Progenitor cell of endocrine pancreas (in vitro differentiated cells): Measurements from ENCODE around the gene SCYL1. TPM values are rescaled to one million over a fixed set of nuclear protein-coding genes. Genes with fewer than 3 reads are reported as not detected.

ENCODE experiments used
- DNase-seq: peaks from one replicate; pipeline ENCODE4 v3.0.0; 2021; ENCODE audit warnings: low spot score; ENCODE audit not compliant: unreplicated experiment
- H3K27ac Mint-ChIP-seq: 2 replicates; pipeline ENCODE4 v1.8.0; 2021; ENCODE audit warnings: mild to moderate bottlenecking, moderate library complexity, mixed read lengths
- H3K27me3 Mint-ChIP-seq: 2 replicates; pipeline ENCODE4 v1.8.0; 2021; ENCODE audit warnings: mixed read lengths
- H3K36me3 Mint-ChIP-seq: 2 replicates; pipeline ENCODE4 v1.8.0; 2022; ENCODE audit warnings: mixed read lengths; ENCODE audit not compliant: insufficient read depth
- H3K4me1 Mint-ChIP-seq: 2 replicates; pipeline ENCODE4 v1.8.0; 2021; ENCODE audit warnings: low read depth, mixed read lengths
- H3K4me3 Mint-ChIP-seq: 2 replicates; pipeline ENCODE4 v1.8.0; 2021; ENCODE audit warnings: low read depth, mild to moderate bottlenecking, moderate library complexity, mixed read lengths
- H3K9me3 Mint-ChIP-seq: 2 replicates; pipeline ENCODE4 v1.8.0; 2021; ENCODE audit warnings: low read depth, mixed read lengths
- CTCF ChIP-seq: fragments of 200-600 bp; sonication (generic); IDR thresholded peaks from one replicate; pipeline ENCODE4 v1.5.0; 2021; ENCODE audit warnings: antibody characterized with exemption, mild to moderate bottlenecking; ENCODE audit not compliant: unreplicated experiment
- total RNA-seq: library from RNA; stranded (reverse); gene quantifications from 2 replicates; pipeline ENCODE4 v1.2.1, GENCODE V29; 2021

The SCYL1 gene
- total RNA-seq, 1 donor from 2014 or later: 61.4 TPM

DNA sequence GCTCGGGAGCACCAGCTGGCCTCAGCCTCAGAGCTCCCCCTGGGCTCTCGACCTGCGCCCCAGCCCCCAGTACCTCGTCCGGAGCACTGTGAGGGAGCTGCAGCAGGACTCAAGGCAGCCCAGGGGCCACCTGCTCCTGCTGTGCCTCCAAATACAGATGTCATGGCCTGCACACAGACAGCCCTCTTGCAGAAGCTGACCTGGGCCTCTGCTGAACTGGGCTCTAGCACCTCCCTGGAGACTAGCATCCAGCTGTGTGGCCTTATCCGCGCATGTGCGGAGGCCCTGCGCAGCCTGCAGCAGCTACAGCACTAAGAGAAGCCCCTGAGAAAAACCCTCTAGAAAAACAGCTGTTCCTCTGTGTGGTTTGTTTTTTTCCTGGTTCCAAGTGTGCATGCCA, 46.5 kb downstream of the SCYL1 start:
- Mint-ChIP-seq H3K4me3 (peak overlapping the region; percentile 98), H3K9me3 (no peaks in the 10 kb centered on the region), H3K27ac (no peak overlapping the region), H3K36me3 (no peaks in the 10 kb centered on the region), H3K27me3 (peaks cover 11% of the 10 kb centered on the region), H3K4me1 (peaks cover 41% of the 10 kb centered on the region)
- DNase-seq: no peak
- no peak for TF ChIP-seq CTCF

GRCh38 chr11:65571940-65572339, 47.1 kb downstream of the SCYL1 start:
- no peak for DNase-seq
- Mint-ChIP-seq H3K4me3 (peak overlapping the region; percentile 98), H3K36me3 (no peaks in the 10 kb centered on the region), H3K4me1 (peaks cover 41% of the 10 kb centered on the region), H3K9me3 (no peaks in the 10 kb centered on the region), H3K27me3 (peaks cover 16% of the 10 kb centered on the region), H3K27ac (peak overlapping the region; percentile 61)
- peak; percentile 31 for TF ChIP-seq CTCF

- peak within 1 kb of the TSS; percentile 61 for H3K27ac Mint-ChIP-seq
- TF ChIP-seq CTCF: no peak
- H3K4me1 Mint-ChIP-seq: peaks cover 41% of the 10 kb centered on the region
- no peaks in the 10 kb centered on the region for H3K9me3 Mint-ChIP-seq
- no peaks in the 10 kb centered on the region for H3K36me3 Mint-ChIP-seq
- peaks cover 16% of the 10 kb centered on the region for H3K27me3 Mint-ChIP-seq
- peak within 1 kb of the TSS; percentile 98 for H3K4me3 Mint-ChIP-seq
- peak; percentile 54 for DNase-seq
Measured at GRCh38 chr11:65572356-65573051, 47.6 kb downstream of the SCYL1 start, which contains the start of gene FAM89B. Gene FAM89B (plus strand): TSS chr11:65572538. CDS start chr11:65572670, 132 bp downstream.

DNA sequence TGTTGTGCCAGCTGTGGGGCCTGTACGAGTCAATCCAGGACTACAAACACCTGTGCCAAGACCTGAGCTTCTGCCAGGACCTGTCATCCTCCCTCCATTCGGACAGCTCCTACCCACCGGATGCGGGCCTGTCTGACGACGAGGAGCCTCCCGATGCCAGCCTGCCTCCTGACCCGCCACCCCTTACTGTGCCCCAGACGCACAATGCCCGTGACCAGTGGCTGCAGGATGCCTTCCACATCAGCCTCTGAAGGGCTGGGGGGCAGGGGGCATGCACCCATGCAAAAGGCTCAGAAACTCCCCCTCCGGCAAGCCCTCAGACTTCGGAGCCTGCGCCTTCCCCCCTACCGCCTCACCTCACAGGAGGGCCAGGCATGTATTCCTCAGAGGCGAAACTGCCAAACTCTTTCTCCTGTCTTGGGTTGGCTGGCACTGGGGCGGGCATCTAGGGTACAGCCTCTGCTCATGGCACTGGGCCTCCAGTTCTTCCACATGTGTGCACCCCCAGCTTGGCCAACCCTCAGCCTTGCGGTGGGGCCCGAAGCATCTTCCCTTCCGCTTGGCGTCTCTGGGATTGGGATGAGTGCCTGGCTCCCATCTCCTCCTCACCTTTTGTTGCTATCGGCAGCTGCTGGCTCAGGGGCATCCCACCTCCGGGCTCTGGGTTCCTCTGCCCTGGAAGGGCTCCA, 48.7 kb downstream of the SCYL1 start:
- Mint-ChIP-seq H3K27me3 (peaks cover 25% of the 10 kb centered on the region), H3K27ac (peak overlapping the region; percentile 74), H3K4me1 (peaks cover 39% of the 10 kb centered on the region), H3K4me3 (peak overlapping the region; percentile 75), H3K9me3 (no peaks in the 10 kb centered on the region), H3K36me3 (peaks cover 2% of the 10 kb centered on the region)
- no peak for TF ChIP-seq CTCF
- DNase-seq: no peak

DNA sequence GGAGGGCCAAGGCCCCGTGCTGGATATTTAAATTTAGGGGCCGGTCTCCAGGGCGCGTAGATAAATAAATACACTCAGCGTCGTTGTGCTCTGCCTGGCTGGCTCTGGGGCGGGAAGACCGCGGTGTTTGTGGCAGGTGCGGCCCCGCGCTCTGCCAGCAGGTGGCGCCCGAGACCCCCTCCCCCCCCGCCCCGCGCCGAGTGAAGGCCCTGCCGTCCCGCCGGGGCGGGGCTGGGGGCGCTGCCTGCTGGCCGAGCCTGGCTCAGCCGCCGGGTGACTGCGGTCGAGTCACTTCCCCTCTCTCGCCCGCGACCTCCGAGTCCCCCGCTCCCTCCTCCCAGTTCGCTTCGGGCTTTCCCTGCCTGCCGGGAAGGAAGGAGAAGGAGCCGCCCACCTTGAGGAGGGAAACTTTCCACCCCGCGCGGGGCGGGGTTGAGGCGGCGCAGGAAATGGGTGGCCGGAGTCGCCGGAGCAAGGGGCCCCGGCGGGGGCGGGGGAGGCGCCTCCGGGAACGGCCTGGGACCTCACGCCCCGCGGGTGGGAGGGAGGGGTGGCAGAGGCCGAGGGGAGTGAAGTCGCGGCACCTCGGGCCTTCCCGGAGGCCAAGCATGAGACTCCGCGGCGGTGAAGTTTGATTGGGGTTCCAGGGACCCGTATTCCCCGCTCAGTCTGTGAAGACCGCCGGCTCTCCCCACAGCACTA, 49.4 kb downstream of the SCYL1 start:
- peak; percentile 72 for DNase-seq
- H3K36me3 Mint-ChIP-seq: peaks cover 2% of the 10 kb centered on the region
- peak; percentile 97 for TF ChIP-seq CTCF
- H3K9me3 Mint-ChIP-seq: no peaks in the 10 kb centered on the region
- H3K27me3 Mint-ChIP-seq: peaks cover 27% of the 10 kb centered on the region
- H3K4me3 Mint-ChIP-seq: peak overlapping the region; percentile 75
- H3K27ac Mint-ChIP-seq: peak overlapping the region; percentile 74
- H3K4me1 Mint-ChIP-seq: peaks cover 32% of the 10 kb centered on the region
